Esophagus squamous epithelium (tissue), 4 donors: ENCODE measurements around the gene GPSM3.

Source experiments
- POLR2A ChIP-seq, 4 donors: fragments of 450-650 bp; IDR thresholded peaks; one replicate each; pipeline ENCODE4 v1.6.1; 2017; ENCODE audit warnings: antibody characterized with exemption in 4 of 4, mild to moderate bottlenecking in 4 of 4, moderate library complexity in 3 of 4
- TF ChIP-seq, protein P1 (sequence below), 6 experiments: fragments of 450-650 bp in 4 of 6; fragments of 200-600 bp in 2 of 6; sonication (generic) in 2 of 6; IDR thresholded peaks; one replicate each; pipeline ENCODE4 v1.5.1; 2016 to 2019; ENCODE audit warnings: antibody characterized with exemption in 6 of 6, mild to moderate bottlenecking in 4 of 6, moderate library complexity in 4 of 6

GRCh38 chr6:32210191-32210601 is 17.8 kb upstream of the GPSM3 start:
- TF ChIP-seq, protein P1, sequence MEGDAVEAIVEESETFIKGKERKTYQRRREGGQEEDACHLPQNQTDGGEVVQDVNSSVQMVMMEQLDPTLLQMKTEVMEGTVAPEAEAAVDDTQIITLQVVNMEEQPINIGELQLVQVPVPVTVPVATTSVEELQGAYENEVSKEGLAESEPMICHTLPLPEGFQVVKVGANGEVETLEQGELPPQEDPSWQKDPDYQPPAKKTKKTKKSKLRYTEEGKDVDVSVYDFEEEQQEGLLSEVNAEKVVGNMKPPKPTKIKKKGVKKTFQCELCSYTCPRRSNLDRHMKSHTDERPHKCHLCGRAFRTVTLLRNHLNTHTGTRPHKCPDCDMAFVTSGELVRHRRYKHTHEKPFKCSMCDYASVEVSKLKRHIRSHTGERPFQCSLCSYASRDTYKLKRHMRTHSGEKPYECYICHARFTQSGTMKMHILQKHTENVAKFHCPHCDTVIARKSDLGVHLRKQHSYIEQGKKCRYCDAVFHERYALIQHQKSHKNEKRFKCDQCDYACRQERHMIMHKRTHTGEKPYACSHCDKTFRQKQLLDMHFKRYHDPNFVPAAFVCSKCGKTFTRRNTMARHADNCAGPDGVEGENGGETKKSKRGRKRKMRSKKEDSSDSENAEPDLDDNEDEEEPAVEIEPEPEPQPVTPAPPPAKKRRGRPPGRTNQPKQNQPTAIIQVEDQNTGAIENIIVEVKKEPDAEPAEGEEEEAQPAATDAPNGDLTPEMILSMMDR (IDR thresholded peaks at IDR 0.05), result no peak
- no peak for TF ChIP-seq POLR2A (IDR thresholded peaks at IDR 0.05)
